ENCODE data around the gene RGS6. TPM values are rescaled to one million over a fixed set of nuclear protein-coding genes. Genes with fewer than 3 reads are reported as not detected.

RGS6 gene
- total and polyA plus RNA-seq, 2 experiments from 2014 or later: not detected

GRCh38 chr14:72040528-72040927, 108.3 kb downstream of the RGS6 start:
- Histone ChIP-seq H2AFZ (no peak overlapping the region), H3K4me3 (no peak overlapping the region), H3K4me2 (ENCODE audit: unreplicated experiment) (no peak overlapping the region), H3K27ac (no peak overlapping the region), H3K27me3 (replicated peaks; ENCODE audit: insufficient read depth) (no peaks in the 10 kb centered on the region), H3K4me1 (ENCODE audit: insufficient read depth) (no peaks in the 10 kb centered on the region), H3K36me3 (ENCODE audit: low read depth) (no peaks in the 10 kb centered on the region), H4K20me1 (ENCODE audit: insufficient read depth) (no peaks in the 10 kb centered on the region), H3K9ac (no peak overlapping the region), H3F3A (ENCODE audit: insufficient read depth) (no peaks in the 10 kb centered on the region), H3K9me3 (ENCODE audit: low read depth) (no peaks in the 10 kb centered on the region), H3K79me2 (ENCODE audit: insufficient read depth) (no peaks in the 10 kb centered on the region), H3K9me2 (ENCODE audit: insufficient read depth) (no peaks in the 10 kb centered on the region)
- TF ChIP-seq EZH2phosphoT487 (IDR thresholded peaks at IDR 0.05; ENCODE audit: insufficient read depth, low read depth) (no peak), EZH2 (IDR thresholded peaks at IDR 0.05; ENCODE audit: insufficient read depth, poor library complexity, severe bottlenecking) (no peak)
- in situ Hi-C loops (cut with MboI): no loop called here
- DNase-seq: no peak

GRCh38 chr14:72045271-72045670, 113.0 kb downstream of the RGS6 start:
- H3F3A ChIP-seq (ENCODE audit: insufficient read depth): no peaks in the 10 kb centered on the region
- no peak overlapping the region for H3K27ac ChIP-seq
- no peaks in the 10 kb centered on the region for H3K27me3 ChIP-seq (replicated peaks; ENCODE audit: insufficient read depth)
- no peaks in the 10 kb centered on the region for H4K20me1 ChIP-seq (ENCODE audit: insufficient read depth)
- no peak for DNase-seq
- H3K36me3 ChIP-seq (ENCODE audit: low read depth): no peaks in the 10 kb centered on the region
- H3K9me2 ChIP-seq (ENCODE audit: insufficient read depth): no peaks in the 10 kb centered on the region
- WGBS, 2 experiments (ENCODE audit: low coverage in 1 of 2, low lambda C conversion rate in 2 of 2, missing lambda C conversion rate in 2 of 2): 9 to 12% methylated on average over 2 of the region's 2 CpGs
- no peaks in the 10 kb centered on the region for H3K4me1 ChIP-seq (ENCODE audit: insufficient read depth)
- no peak overlapping the region for H2AFZ ChIP-seq
- H3K79me2 ChIP-seq (ENCODE audit: insufficient read depth): no peaks in the 10 kb centered on the region
- H3K9me3 ChIP-seq (ENCODE audit: low read depth): no peaks in the 10 kb centered on the region
- no peak overlapping the region for H3K4me2 ChIP-seq (ENCODE audit: unreplicated experiment)
- no peak for TF ChIP-seq EZH2 (IDR thresholded peaks at IDR 0.05; ENCODE audit: insufficient read depth, poor library complexity, severe bottlenecking)
- TF ChIP-seq EZH2phosphoT487 (IDR thresholded peaks at IDR 0.05; ENCODE audit: insufficient read depth, low read depth): no peak
- in situ Hi-C loops (cut with MboI): no loop called here
- no peak overlapping the region for H3K4me3 ChIP-seq
- no peak overlapping the region for H3K9ac ChIP-seq

- no peak overlapping the region for H3K4me3 ChIP-seq
Measured at GRCh38 chr14:72045885-72046284, 113.7 kb downstream of the RGS6 start.

GRCh38 chr14:72049462-72049861, 117.2 kb downstream of the RGS6 start:
- TF ChIP-seq EZH2 (IDR thresholded peaks at IDR 0.05; ENCODE audit: insufficient read depth, poor library complexity, severe bottlenecking) (no peak), EZH2phosphoT487 (IDR thresholded peaks at IDR 0.05; ENCODE audit: insufficient read depth, low read depth) (no peak)
- DNase-seq: peak; percentile 1
- H3K36me3 ChIP-seq (ENCODE audit: low read depth): no peaks in the 10 kb centered on the region
- H2AFZ ChIP-seq: no peak overlapping the region
- H3F3A ChIP-seq (ENCODE audit: insufficient read depth): no peaks in the 10 kb centered on the region
- no peaks in the 10 kb centered on the region for H3K9me3 ChIP-seq (ENCODE audit: low read depth)
- WGBS, 2 experiments (ENCODE audit: low coverage in 1 of 2, low lambda C conversion rate in 2 of 2, missing lambda C conversion rate in 2 of 2): 0 to 4% methylated on average over 1 of the region's 1 CpG
- no peaks in the 10 kb centered on the region for H3K4me1 ChIP-seq (ENCODE audit: insufficient read depth)
- H3K79me2 ChIP-seq (ENCODE audit: insufficient read depth): no peaks in the 10 kb centered on the region
- no peak overlapping the region for H3K4me3 ChIP-seq
- H3K4me2 ChIP-seq (ENCODE audit: unreplicated experiment): no peak overlapping the region
- in situ Hi-C loops (cut with MboI): no loop called here
- no peaks in the 10 kb centered on the region for H3K27me3 ChIP-seq (replicated peaks; ENCODE audit: insufficient read depth)
- H3K9ac ChIP-seq: no peak overlapping the region
- H4K20me1 ChIP-seq (ENCODE audit: insufficient read depth): no peaks in the 10 kb centered on the region
- H3K27ac ChIP-seq: no peak overlapping the region
- H3K9me2 ChIP-seq (ENCODE audit: insufficient read depth): no peaks in the 10 kb centered on the region

More at GRCh38 chr14:72045885-72046284, 113.7 kb downstream of the RGS6 start:
- H3K79me2 ChIP-seq (ENCODE audit: insufficient read depth): no peaks in the 10 kb centered on the region
- H2AFZ ChIP-seq: no peak overlapping the region
- H4K20me1 ChIP-seq (ENCODE audit: insufficient read depth): no peaks in the 10 kb centered on the region
- H3K4me2 ChIP-seq (ENCODE audit: unreplicated experiment): no peak overlapping the region
- H3K9me3 ChIP-seq (ENCODE audit: low read depth): no peaks in the 10 kb centered on the region
- no peaks in the 10 kb centered on the region for H3K27me3 ChIP-seq (replicated peaks; ENCODE audit: insufficient read depth)
- H3K9ac ChIP-seq: no peak overlapping the region
- no peak for DNase-seq
- no peaks in the 10 kb centered on the region for H3K4me1 ChIP-seq (ENCODE audit: insufficient read depth)
- no peak overlapping the region for H3K27ac ChIP-seq
- in situ Hi-C loops (cut with MboI): no loop called here
- H3K36me3 ChIP-seq (ENCODE audit: low read depth): no peaks in the 10 kb centered on the region
- 22 to 23% methylated on average over 7 of the region's 7 CpGs for WGBS, 2 experiments (ENCODE audit: low coverage in 1 of 2, low lambda C conversion rate in 2 of 2, missing lambda C conversion rate in 2 of 2)
- no peaks in the 10 kb centered on the region for H3K9me2 ChIP-seq (ENCODE audit: insufficient read depth)
- TF ChIP-seq EZH2phosphoT487 (IDR thresholded peaks at IDR 0.05; ENCODE audit: insufficient read depth, low read depth): no peak
- no peak for TF ChIP-seq EZH2 (IDR thresholded peaks at IDR 0.05; ENCODE audit: insufficient read depth, poor library complexity, severe bottlenecking)
- H3F3A ChIP-seq (ENCODE audit: insufficient read depth): no peaks in the 10 kb centered on the region

- Histone ChIP-seq H3K79me2 (ENCODE audit: insufficient read depth) (no peaks in the 10 kb centered on the region), H3K4me2 (ENCODE audit: unreplicated experiment) (no peak overlapping the region), H2AFZ (no peak overlapping the region), H3F3A (ENCODE audit: insufficient read depth) (no peaks in the 10 kb centered on the region), H3K27me3 (replicated peaks; ENCODE audit: insufficient read depth) (no peaks in the 10 kb centered on the region), H3K9me3 (ENCODE audit: low read depth) (no peaks in the 10 kb centered on the region), H3K9me2 (ENCODE audit: insufficient read depth) (no peaks in the 10 kb centered on the region), H4K20me1 (ENCODE audit: insufficient read depth) (no peaks in the 10 kb centered on the region), H3K9ac (no peak overlapping the region), H3K4me3 (no peak overlapping the region), H3K27ac (no peak overlapping the region), H3K4me1 (ENCODE audit: insufficient read depth) (no peaks in the 10 kb centered on the region), H3K36me3 (ENCODE audit: low read depth) (no peaks in the 10 kb centered on the region)
- DNase-seq: no peak
- WGBS, 2 experiments (ENCODE audit: low coverage in 1 of 2, low lambda C conversion rate in 2 of 2, missing lambda C conversion rate in 2 of 2): 7 to 10% methylated on average over 2 of the region's 2 CpGs
- TF ChIP-seq EZH2phosphoT487 (IDR thresholded peaks at IDR 0.05; ENCODE audit: insufficient read depth, low read depth) (no peak), EZH2 (IDR thresholded peaks at IDR 0.05; ENCODE audit: insufficient read depth, poor library complexity, severe bottlenecking) (no peak)
- in situ Hi-C loops (cut with MboI): no loop called here
Measured at GRCh38 chr14:72052356-72052755, 120.1 kb downstream of the RGS6 start.
